ENCODE data around the gene TFR2. TPM values are rescaled to one million over a fixed set of nuclear protein-coding genes. Genes with fewer than 3 reads are reported as not detected.

The TFR2 gene
- total and polyA plus RNA-seq, 9 of the 15 experiments (the other 6 are each of a cell fraction or from before 2014, with no cell fraction given) = 3.8 to 123 (median 51.1) TPM

DNA sequence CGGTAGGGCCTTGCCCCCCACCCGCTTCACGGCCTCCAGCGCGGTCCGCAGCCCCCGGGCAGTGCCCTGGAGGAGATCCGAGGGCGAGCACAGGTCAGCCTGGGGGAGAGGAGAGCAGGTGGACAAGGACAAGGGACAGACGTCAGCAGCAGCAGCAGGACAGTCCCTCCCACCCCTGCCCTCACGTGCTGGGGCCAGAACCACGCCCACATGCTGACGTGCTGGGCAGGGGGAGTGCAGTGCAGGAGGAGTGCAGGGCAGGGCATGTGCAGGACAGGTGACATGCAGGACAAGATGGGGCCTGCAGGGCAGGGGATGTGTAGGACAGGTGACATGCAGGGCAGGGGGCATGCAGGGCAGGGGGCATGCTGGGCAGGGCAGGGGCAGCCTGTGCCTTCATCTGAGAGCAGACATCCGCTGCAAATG, 66.1 kb downstream of the TFR2 start:
- H3K9me1 ChIP-seq (ENCODE audit: control insufficient read depth, insufficient read depth, low read length) = peaks cover 4% of the 10 kb centered on the region
- peak in 2 of 4 experiments; percentile 46 to 49 for DNase-seq (ENCODE audit: extremely low read depth in 1 of 4, low spot score in 3 of 4)
- no peaks in the 10 kb centered on the region for H3K27me3 ChIP-seq (ENCODE audit: control insufficient read depth in 2 of 2, insufficient read depth in 2 of 2, low read length in 2 of 2)
- 60% methylated on average over 8 of the region's 14 CpGs for WGBS (ENCODE audit: insufficient coverage, low coverage, missing lambda C conversion rate)
- H3K9me3 ChIP-seq (replicated peaks; ENCODE audit: control insufficient read depth, insufficient read depth, low read depth, low read length) = no peaks in the 10 kb centered on the region
- intact Hi-C loops (cut with micrococcal nuclease) = no loop called here
- peaks cover 64% of the 10 kb centered on the region for H3K36me3 ChIP-seq (ENCODE audit: control insufficient read depth, insufficient read depth, low read length)
- in situ Hi-C loops (cut with MboI) = no loop called here
- no peaks in the 10 kb centered on the region for H4K20me1 ChIP-seq (replicated peaks; ENCODE audit: control insufficient read depth, insufficient read depth, low read length)
- CTCF ChIA-PET (ENCODE audit: low intra/inter-chr PET ratio) = no interaction called here
- H2AFZ ChIP-seq (ENCODE audit: low read depth, low read length) = no peak overlapping the region
- H3K4me3 ChIP-seq = no peak overlapping the region
- peaks cover 0 to 73% of the 10 kb centered on the region in 2 experiments; a peak in 3 of 5 replicates for H3K4me1 ChIP-seq (replicated peaks in 1 of 2; ENCODE audit: control insufficient read depth in 2 of 2, insufficient read depth in 2 of 2, low read length in 2 of 2)
- FAIRE-seq = no peak
- no peak overlapping the region for H3K27ac ChIP-seq (ENCODE audit: extremely low read depth, low read depth, low read length)
- POLR2A ChIA-PET = interaction anchor here (3.6 kb wide), 1 partner anchor 11 kb away, joined by 27 read pairs; the partner anchor contains the start of genes FBXO24 and LRCH4
- no peak overlapping the region for H3K4me2 ChIP-seq (ENCODE audit: insufficient read depth, low read length)
- H3K79me2 ChIP-seq (ENCODE audit: control insufficient read depth, insufficient read depth, low read length) = no peaks in the 10 kb centered on the region
- no peak overlapping the region; a peak in 1 of 4 replicates for H3K9ac ChIP-seq (ENCODE audit: insufficient read depth in 1 of 2, low read depth in 2 of 2, low read length in 2 of 2)
- BruUV-seq (replicated peaks) = no TSS peak
- peak; percentile 59 for ATAC-seq
- TF ChIP-seq PRMT5 (CRISPR knock-in tag; IDR thresholded peaks at IDR 0.05) (no peak), DIDO1 (tag; IDR thresholded peaks at IDR 0.05; ENCODE audit: low read depth) (no peak), ZNF778 (CRISPR knock-in tag; IDR thresholded peaks at IDR 0.05) (no peak), HOXB6 (CRISPR knock-in tag; IDR thresholded peaks at IDR 0.05; ENCODE audit: borderline replicate concordance) (no peak), SMAD2 (IDR thresholded peaks at IDR 0.05; ENCODE audit: low read depth, low read length) (no peak), RFX7 (CRISPR knock-in tag; IDR thresholded peaks at IDR 0.05) (no peak), ELF1 (tag; IDR thresholded peaks at IDR 0.05) (no peak), MIER1 (IDR thresholded peaks at IDR 0.05; ENCODE audit: low read depth) (no peak), POLR2G (IDR thresholded peaks at IDR 0.05; ENCODE audit: low read depth, low read length) (0 out of 2 replicates have a peak, but pooled peaks have one; percentile 41), KDM2B (CRISPR knock-in tag; IDR thresholded peaks at IDR 0.05) (no peak), CEBPZ (IDR thresholded peaks at IDR 0.05; ENCODE audit: borderline replicate concordance, low read depth, low read length) (no peak), BRD4 (IDR thresholded peaks at IDR 0.05) (no peak), ZNF79 (CRISPR knock-in tag; IDR thresholded peaks at IDR 0.05; ENCODE audit: low read depth) (no peak), ZNF507 (tag; conservative IDR thresholded peaks at IDR 0.05) (no peak), RBM22 (IDR thresholded peaks at IDR 0.05; ENCODE audit: low read depth, low read length, poor library complexity, severe bottlenecking) (peak; percentile 44), TRIM28 (IDR thresholded peaks at IDR 0.05) (no peak), SLC30A9 (CRISPR knock-in tag; IDR thresholded peaks at IDR 0.05) (no peak), ZNF740 (CRISPR knock-in tag; IDR thresholded peaks at IDR 0.05) (no peak), ZNF740 (tag; IDR thresholded peaks at IDR 0.05) (no peak)
- TF ChIP-seq, protein P1, sequence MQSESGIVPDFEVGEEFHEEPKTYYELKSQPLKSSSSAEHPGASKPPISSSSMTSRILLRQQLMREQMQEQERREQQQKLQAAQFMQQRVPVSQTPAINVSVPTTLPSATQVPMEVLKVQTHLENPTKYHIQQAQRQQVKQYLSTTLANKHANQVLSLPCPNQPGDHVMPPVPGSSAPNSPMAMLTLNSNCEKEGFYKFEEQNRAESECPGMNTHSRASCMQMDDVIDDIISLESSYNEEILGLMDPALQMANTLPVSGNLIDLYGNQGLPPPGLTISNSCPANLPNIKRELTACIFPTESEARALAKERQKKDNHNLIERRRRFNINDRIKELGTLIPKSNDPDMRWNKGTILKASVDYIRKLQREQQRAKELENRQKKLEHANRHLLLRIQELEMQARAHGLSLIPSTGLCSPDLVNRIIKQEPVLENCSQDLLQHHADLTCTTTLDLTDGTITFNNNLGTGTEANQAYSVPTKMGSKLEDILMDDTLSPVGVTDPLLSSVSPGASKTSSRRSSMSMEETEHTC (IDR thresholded peaks at IDR 0.05) = no peak

Data from K562 (cell line).